ENCODE data around the gene ZBP1.

DNA sequence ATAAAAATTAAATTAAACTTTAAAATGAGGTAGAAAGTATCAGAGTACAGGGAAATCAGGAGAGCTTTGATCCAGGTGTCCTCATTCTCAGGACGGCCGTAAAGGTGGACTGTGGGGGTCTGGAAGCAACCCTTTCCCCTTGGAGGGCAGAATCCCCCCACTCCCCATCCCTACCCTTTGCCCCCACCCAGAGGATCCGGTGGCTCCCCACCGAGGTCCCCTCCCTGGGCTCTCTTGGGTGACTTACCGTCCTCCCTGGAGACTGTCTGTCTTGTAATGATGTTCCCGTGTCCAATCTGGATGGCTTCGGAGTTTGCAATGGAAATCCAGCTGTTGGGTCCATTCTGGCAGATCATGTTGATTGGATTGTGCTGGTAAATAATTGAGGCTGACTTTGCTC, 7.3 kb downstream of the ZBP1 start:
- TF ChIP-seq, protein P1, sequence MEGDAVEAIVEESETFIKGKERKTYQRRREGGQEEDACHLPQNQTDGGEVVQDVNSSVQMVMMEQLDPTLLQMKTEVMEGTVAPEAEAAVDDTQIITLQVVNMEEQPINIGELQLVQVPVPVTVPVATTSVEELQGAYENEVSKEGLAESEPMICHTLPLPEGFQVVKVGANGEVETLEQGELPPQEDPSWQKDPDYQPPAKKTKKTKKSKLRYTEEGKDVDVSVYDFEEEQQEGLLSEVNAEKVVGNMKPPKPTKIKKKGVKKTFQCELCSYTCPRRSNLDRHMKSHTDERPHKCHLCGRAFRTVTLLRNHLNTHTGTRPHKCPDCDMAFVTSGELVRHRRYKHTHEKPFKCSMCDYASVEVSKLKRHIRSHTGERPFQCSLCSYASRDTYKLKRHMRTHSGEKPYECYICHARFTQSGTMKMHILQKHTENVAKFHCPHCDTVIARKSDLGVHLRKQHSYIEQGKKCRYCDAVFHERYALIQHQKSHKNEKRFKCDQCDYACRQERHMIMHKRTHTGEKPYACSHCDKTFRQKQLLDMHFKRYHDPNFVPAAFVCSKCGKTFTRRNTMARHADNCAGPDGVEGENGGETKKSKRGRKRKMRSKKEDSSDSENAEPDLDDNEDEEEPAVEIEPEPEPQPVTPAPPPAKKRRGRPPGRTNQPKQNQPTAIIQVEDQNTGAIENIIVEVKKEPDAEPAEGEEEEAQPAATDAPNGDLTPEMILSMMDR (IDR thresholded peaks at IDR 0.05): no peak
- no peak for TF ChIP-seq POLR2A (IDR thresholded peaks at IDR 0.05)
- no peak for TF ChIP-seq POLR2AphosphoS5 (IDR thresholded peaks at IDR 0.05)
